SU-DHL-6 (cell line): ENCODE results near the gene TSPAN32.

Experiments used
- EZH2phosphoT487 ChIP-seq: fragments of 200-600 bp; sonication (generic), shearing (Covaris generic); conservative IDR thresholded peaks from 2 replicates; pipeline ENCODE4 v1.6.1; 2018; ENCODE audit warnings: mild to moderate bottlenecking, antibody characterized with exemption, low read length, moderate library complexity, mixed read lengths
- TF ChIP-seq, protein P1 (sequence below): fragments of 200-600 bp; sonication (generic); IDR thresholded peaks from one replicate; pipeline ENCODE4 v1.5.1; 2017; ENCODE audit warnings: antibody characterized with exemption, mild to moderate bottlenecking, low read length, moderate library complexity; ENCODE audit not compliant: insufficient read depth, poor library complexity, severe bottlenecking

DNA sequence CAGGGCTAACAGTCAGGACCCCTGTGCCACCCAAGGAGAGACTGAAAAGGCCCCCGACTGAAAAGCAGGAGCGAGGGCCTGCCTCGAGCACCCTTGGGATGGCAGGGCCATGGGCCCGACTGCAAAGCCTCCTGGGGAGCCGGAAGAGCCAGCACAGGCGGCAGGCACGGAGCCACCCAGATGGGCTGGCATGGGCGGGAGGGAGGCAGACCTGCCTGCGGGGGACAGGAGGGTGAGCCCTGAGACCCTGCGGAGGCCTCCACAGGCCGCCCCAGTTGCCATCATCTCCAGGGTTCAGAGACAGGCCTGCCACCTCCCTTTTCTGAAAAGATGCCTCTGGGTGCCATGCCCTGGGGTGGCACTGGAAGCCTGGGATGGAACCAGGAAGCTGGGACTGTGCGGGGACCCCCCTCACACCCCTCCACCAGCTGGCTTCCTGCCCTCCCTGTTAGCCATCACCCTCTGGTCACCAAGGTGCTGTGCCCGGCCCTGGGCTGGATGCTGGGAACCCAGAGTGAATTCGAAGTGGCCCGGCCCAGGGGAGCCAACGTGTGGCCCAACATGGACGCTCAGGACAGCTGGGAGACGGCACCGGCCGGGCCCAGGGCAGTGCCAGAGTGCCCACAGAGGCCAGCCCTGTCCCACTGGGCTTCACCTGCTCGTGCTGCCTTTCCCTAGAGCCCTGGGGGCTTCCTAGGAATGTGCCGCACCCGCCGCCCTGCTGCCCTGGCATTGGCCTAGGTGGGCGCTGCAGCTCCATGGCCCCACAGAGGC is 13.8 kb downstream of the TSPAN32 start:
- TF ChIP-seq EZH2phosphoT487: no peak
- TF ChIP-seq, protein P1, sequence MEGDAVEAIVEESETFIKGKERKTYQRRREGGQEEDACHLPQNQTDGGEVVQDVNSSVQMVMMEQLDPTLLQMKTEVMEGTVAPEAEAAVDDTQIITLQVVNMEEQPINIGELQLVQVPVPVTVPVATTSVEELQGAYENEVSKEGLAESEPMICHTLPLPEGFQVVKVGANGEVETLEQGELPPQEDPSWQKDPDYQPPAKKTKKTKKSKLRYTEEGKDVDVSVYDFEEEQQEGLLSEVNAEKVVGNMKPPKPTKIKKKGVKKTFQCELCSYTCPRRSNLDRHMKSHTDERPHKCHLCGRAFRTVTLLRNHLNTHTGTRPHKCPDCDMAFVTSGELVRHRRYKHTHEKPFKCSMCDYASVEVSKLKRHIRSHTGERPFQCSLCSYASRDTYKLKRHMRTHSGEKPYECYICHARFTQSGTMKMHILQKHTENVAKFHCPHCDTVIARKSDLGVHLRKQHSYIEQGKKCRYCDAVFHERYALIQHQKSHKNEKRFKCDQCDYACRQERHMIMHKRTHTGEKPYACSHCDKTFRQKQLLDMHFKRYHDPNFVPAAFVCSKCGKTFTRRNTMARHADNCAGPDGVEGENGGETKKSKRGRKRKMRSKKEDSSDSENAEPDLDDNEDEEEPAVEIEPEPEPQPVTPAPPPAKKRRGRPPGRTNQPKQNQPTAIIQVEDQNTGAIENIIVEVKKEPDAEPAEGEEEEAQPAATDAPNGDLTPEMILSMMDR: no peak
